AG10803 (cell line): Measurements from ENCODE around the gene ZNF628.

Source experiments
- DNase-seq: peaks from one replicate; pipeline ENCODE4 v3.0.0; 2010; ENCODE audit warnings: low read depth
- H3K4me3 ChIP-seq: 2 replicates; pipeline ENCODE4 v1.5.1; 2011; ENCODE audit warnings: mild to moderate bottlenecking, low read length, control low read depth
- CTCF ChIP-seq: conservative IDR thresholded peaks from 2 replicates; pipeline ENCODE4 v1.5.1; 2011; ENCODE audit warnings: mild to moderate bottlenecking, low read length, control low read depth, inconsistent platforms

The ZNF628 gene

GRCh38 chr19:55461974-55462626 lies 14.3 kb upstream of the ZNF628 start:
- no peak for DNase-seq
- H3K4me3 ChIP-seq = peak overlapping the region; percentile 79
- no peak for TF ChIP-seq CTCF

- no peak for TF ChIP-seq CTCF
- DNase-seq = no peak
- no peak overlapping the region for H3K4me3 ChIP-seq
Observed at GRCh38 chr19:55462722-55463121, 13.7 kb upstream of the ZNF628 start.

GRCh38 chr19:55463583-55464031 lies 12.8 kb upstream of the ZNF628 start:
- TF ChIP-seq CTCF = no peak

GRCh38 chr19:55464039-55464661 lies 12.3 kb upstream of the ZNF628 start:
- no peak for TF ChIP-seq CTCF
- no peak overlapping the region for H3K4me3 ChIP-seq
- no peak for DNase-seq

More at GRCh38 chr19:55463583-55464031, 12.8 kb upstream of the ZNF628 start:
- DNase-seq = no peak
- H3K4me3 ChIP-seq = no peak overlapping the region

GRCh38 chr19:55464662-55465054 lies 11.8 kb upstream of the ZNF628 start, which contains the start of gene C19orf85:
C19orf85 (minus strand) TSS chr19:55464751; CDS start chr19:55464554, 197 bp downstream.
- TF ChIP-seq CTCF = no peak
- DNase-seq = no peak
- no peak within 1 kb of the TSS for H3K4me3 ChIP-seq

GRCh38 chr19:55465460-55466240 lies 10.8 kb upstream of the ZNF628 start:
- H3K4me3 ChIP-seq = no peak overlapping the region
- DNase-seq = no peak
- TF ChIP-seq CTCF = no peak
